HG03439 (cell line): Measurements from ENCODE around the gene TTC39B.
A peak's percentile ranks its signal among the peaks of the same experiment; 100 is the strongest.

ENCODE experiments used
- ATAC-seq: cut with Tn5 transposase; IDR thresholded peaks from one replicate; pipeline ENCODE4 v1.9.1; 2021; ENCODE audit warnings: mild to moderate bottlenecking, moderate library complexity; ENCODE audit not compliant: unreplicated experiment

The TTC39B gene

GRCh38 chr9:15137658-15138356 lies 169.2 kb downstream of the TTC39B start:
- ATAC-seq, result no peak

- ATAC-seq, result no peak
Measured at GRCh38 chr9:15137089-15137488, 169.9 kb downstream of the TTC39B start.

GRCh38 chr9:15136646-15137045 lies 170.4 kb downstream of the TTC39B start:
- no peak for ATAC-seq

GRCh38 chr9:15135164-15135792 lies 171.7 kb downstream of the TTC39B start:
- ATAC-seq, result peak; percentile 77

- no peak for ATAC-seq
Measured at GRCh38 chr9:15133488-15133887, 173.5 kb downstream of the TTC39B start.

GRCh38 chr9:15132091-15132490 lies 174.9 kb downstream of the TTC39B start:
- no peak for ATAC-seq

- no peak for ATAC-seq
Measured at GRCh38 chr9:15131094-15131493, 175.9 kb downstream of the TTC39B start.

GRCh38 chr9:15127831-15128230 lies 179.2 kb downstream of the TTC39B start:
- ATAC-seq, result no peak

- no peak for ATAC-seq
Measured at GRCh38 chr9:15121630-15122029, 185.4 kb downstream of the TTC39B start.

GRCh38 chr9:15116130-15116580 lies 190.9 kb downstream of the TTC39B start:
- ATAC-seq, result no peak

- no peak for ATAC-seq
Measured at GRCh38 chr9:15115702-15116101, 191.3 kb downstream of the TTC39B start.

GRCh38 chr9:15115041-15115440 lies 192.0 kb downstream of the TTC39B start:
- ATAC-seq, result no peak
